Choroid plexus epithelial cell (primary cell): Measurements from ENCODE around the gene PRR16.

Experiments used
- DNase-seq: peaks from one replicate; pipeline ENCODE4 v3.0.0-alpha.2; 2010; ENCODE audit warnings: low read depth
- H3K4me3 ChIP-seq: 2 replicates; pipeline ENCODE4 v1.5.1; 2011; ENCODE audit warnings: low read depth, mild to moderate bottlenecking, control low read depth, low read length, moderate library complexity
- TF ChIP-seq, protein P1 (sequence below): conservative IDR thresholded peaks from 2 replicates; pipeline ENCODE4 v1.5.1; 2011; ENCODE audit warnings: low read depth, mild to moderate bottlenecking, control low read depth, inconsistent platforms, low read length, moderate library complexity

PRR16 gene

DNA sequence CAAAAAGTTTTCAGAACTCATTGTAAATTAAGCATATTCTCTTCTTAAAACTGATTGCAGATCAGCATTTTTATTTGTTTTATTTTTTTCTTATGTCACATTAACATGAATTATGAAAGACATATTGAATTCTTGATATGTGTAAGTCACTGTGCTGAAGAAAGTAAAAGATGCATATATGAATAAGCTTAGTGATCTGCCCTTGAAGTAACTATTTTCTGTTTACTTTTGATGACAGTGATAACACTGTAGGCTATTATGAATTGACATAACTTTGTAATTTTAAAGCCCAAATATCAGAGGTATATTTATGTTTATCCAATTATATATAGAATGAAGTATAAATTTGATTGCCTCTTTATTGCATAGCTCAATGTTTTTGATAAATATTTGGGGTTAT, 8.8 kb downstream of the PRR16 start:
- no peak overlapping the region for H3K4me3 ChIP-seq
- TF ChIP-seq, protein P1, sequence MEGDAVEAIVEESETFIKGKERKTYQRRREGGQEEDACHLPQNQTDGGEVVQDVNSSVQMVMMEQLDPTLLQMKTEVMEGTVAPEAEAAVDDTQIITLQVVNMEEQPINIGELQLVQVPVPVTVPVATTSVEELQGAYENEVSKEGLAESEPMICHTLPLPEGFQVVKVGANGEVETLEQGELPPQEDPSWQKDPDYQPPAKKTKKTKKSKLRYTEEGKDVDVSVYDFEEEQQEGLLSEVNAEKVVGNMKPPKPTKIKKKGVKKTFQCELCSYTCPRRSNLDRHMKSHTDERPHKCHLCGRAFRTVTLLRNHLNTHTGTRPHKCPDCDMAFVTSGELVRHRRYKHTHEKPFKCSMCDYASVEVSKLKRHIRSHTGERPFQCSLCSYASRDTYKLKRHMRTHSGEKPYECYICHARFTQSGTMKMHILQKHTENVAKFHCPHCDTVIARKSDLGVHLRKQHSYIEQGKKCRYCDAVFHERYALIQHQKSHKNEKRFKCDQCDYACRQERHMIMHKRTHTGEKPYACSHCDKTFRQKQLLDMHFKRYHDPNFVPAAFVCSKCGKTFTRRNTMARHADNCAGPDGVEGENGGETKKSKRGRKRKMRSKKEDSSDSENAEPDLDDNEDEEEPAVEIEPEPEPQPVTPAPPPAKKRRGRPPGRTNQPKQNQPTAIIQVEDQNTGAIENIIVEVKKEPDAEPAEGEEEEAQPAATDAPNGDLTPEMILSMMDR, result no peak
- DNase-seq, result no peak

DNA sequence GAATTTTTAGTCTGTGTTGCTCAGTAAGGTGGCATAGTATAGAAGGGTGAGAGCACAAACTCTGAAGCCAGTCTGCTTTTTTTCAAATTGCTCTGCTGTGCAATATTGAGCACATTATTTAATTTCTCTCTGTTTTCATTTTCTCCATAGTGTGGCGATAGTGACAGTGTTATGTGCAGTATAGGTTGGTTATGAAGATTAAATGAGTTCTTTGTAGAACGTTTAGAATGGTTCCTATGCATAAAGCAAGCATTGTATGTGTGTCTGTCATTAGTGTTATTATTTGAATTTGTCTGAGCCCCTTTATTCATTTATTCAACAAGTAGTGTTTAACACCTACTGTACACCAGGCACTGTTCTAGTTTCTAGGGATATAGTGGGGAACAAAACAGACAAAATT, 9.2 kb downstream of the PRR16 start:
- peak; percentile 17 for DNase-seq
- no peak overlapping the region for H3K4me3 ChIP-seq
- TF ChIP-seq, protein P1, result peak; percentile 11

DNA sequence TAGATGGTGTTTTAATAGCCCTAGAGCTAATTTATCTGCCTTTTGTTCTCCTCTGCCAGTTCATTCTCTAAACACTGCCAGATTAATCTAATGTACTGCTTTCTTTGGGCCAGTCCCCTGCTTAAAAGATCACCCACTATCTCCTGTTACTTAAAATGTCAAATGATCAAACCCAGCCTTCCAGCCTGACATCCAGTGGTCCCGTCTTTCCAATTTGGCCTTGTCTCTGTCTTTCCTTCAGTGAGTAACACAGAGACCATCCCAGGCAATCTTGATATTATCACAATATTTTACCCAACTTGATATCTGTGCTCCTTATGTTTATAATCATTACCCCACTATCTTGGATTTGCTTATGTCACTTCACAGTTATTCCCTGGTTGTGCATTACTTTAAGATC, 12.0 kb downstream of the PRR16 start:
- TF ChIP-seq, protein P1, result no peak
- DNase-seq, result no peak
- H3K4me3 ChIP-seq, result no peak overlapping the region

DNA sequence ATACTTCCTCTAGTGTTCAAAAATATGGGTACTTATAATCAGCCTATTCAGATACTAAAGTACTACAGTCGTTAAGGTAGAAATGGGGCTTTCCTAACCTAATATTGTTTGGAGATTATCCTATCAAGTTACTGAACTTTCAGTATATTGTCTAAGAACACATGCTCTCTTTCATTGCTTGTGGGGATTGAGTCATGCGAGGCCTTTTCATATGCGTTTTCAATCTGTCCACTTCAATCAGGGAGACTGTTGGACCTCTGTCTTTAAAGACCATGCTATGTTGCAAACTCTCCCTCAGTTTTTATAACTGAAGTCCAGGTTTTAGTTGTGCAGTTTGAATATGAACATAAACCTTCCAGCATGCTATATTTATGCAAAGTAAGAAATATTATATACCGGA, 15.0 kb downstream of the PRR16 start:
- TF ChIP-seq, protein P1, result no peak
- DNase-seq, result peak; percentile 46
- no peak overlapping the region for H3K4me3 ChIP-seq

DNA sequence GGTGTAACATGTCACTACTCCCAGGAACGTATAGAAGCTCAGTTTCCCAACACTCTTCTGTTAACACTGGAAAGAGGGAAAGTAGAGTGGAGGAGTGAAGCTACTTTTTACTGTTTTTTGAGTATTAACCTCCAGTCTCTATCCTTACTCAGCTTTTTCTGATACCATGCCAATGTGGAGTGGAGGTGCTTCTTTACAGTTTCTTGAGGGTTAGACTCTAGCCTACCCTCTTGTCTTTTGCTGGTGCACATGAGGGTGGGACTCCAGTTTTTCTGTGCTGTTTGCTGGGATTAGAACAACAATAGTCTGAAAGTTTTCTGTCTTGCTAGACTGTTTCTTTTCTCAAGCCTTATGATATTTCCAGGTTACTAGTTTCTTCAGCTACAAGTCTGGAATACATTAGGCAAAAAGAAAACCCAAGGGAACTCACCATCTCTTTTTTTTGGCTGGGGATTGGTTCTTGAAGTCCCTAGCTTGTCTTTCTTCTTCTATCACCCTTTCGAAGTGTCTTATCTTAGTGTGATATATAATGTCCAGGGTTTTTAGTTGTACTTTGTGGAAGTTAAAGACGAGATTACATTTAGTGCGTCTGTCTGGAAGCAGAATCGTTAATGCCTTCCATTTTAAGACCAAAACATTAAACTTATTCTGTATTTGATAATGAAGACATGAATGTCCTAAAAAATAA, 35.9 kb downstream of the PRR16 start:
- no peak for DNase-seq
- no peak overlapping the region for H3K4me3 ChIP-seq
- TF ChIP-seq, protein P1, result no peak

DNA sequence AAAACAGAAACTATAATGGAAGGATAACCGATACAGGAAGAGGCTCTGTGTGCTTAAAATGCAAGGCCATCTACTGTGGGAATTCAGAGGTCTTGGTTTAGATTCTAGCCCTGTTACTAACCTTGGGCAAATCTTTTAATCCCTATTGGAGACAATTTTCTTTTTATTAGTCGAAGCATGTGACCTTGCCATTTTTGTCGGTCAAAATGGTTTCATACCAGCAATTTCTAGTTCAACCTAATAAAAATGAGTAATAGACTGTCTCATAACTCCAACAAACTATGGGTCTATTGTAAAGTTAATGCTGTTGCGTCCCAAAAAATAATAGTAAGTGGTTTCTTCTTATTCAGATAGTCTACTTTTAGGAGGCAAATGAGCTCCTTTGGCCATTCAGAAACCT, 38.4 kb downstream of the PRR16 start:
- no peak overlapping the region for H3K4me3 ChIP-seq
- TF ChIP-seq, protein P1, result no peak
- DNase-seq, result no peak

DNA sequence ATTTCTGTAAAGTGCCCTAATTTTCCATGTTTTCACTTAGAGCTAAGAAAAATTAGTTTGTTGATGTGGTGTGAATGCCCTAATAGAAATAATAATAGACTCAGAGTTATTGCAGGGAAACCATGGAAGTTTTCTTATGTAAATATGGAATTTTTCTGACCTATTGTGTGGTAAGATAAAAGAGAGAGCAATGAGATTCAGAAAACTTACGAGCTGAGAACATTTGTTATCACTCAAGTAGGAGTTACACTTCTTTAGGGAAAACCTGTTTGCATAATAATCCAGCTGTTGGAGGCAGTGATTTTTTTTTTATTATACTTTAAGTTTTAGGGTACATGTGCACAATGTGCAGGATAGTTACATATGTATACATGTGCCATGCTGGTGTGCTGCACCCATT, 39.2 kb downstream of the PRR16 start:
- no peak for DNase-seq
- H3K4me3 ChIP-seq, result no peak overlapping the region
- TF ChIP-seq, protein P1, result no peak
